Measurements from ENCODE around the gene GPHA2. TPM values are rescaled to one million over a fixed set of nuclear protein-coding genes. Genes with fewer than 3 reads are reported as not detected.

Gene GPHA2
- total and polyA plus RNA-seq, 2 experiments from 2014 or later = not detected

- Histone ChIP-seq H2AFZ (no peak within 1 kb of the TSS), H3K36me3 (replicated peaks; ENCODE audit: insufficient read depth, low read depth) (no peaks in the 10 kb centered on the region), H3K4me3 (no peak within 1 kb of the TSS), H3K4me1 (ENCODE audit: insufficient read depth) (no peaks in the 10 kb centered on the region), H3K9me2 (replicated peaks; ENCODE audit: insufficient read depth) (no peaks in the 10 kb centered on the region), H3K79me2 (no peaks in the 10 kb centered on the region), H3K27ac (no peak within 1 kb of the TSS), H4K20me1 (ENCODE audit: insufficient read depth, poor library complexity, severe bottlenecking) (no peaks in the 10 kb centered on the region), H3K9me3 (ENCODE audit: low read depth) (no peaks in the 10 kb centered on the region), H3K4me2 (no peak within 1 kb of the TSS), H3K27me3 (no peaks in the 10 kb centered on the region)
- 71% methylated on average over 58 of the region's 69 CpGs for WGBS (ENCODE audit: low lambda C conversion rate, missing lambda C conversion rate)
- DNase-seq (ENCODE audit: low spot score) = peak; percentile 39
- TF ChIP-seq EZH2 (IDR thresholded peaks at IDR 0.05; ENCODE audit: borderline replicate concordance) (no peak), EZH2phosphoT487 (IDR thresholded peaks at IDR 0.05; ENCODE audit: low read depth, severe bottlenecking, unreplicated experiment) (no peak), CTCF (IDR thresholded peaks at IDR 0.05; ENCODE audit: poor library complexity) (no peak)
These were observed 35.9 kb upstream of the GPHA2 start, which contains the start of gene MAJIN for GRCh38 chr11:64971421-64972233. MAJIN (minus strand) TSS chr11:64972108; CDS start chr11:64959405, 12,703 bp downstream.

GRCh38 chr11:64970731-64971151 lies 35.0 kb upstream of the GPHA2 start:
- no peak for DNase-seq (ENCODE audit: low spot score)
- Histone ChIP-seq H3K27me3 (no peaks in the 10 kb centered on the region), H3K4me1 (ENCODE audit: insufficient read depth) (no peaks in the 10 kb centered on the region), H3K27ac (no peak overlapping the region), H3K79me2 (no peaks in the 10 kb centered on the region), H3K9me2 (replicated peaks; ENCODE audit: insufficient read depth) (no peaks in the 10 kb centered on the region), H2AFZ (no peak overlapping the region), H3K9me3 (ENCODE audit: low read depth) (no peaks in the 10 kb centered on the region), H3K4me2 (no peak overlapping the region), H3K4me3 (no peak overlapping the region), H4K20me1 (ENCODE audit: insufficient read depth, poor library complexity, severe bottlenecking) (no peaks in the 10 kb centered on the region), H3K36me3 (replicated peaks; ENCODE audit: insufficient read depth, low read depth) (no peaks in the 10 kb centered on the region)
- TF ChIP-seq EZH2phosphoT487 (IDR thresholded peaks at IDR 0.05; ENCODE audit: low read depth, severe bottlenecking, unreplicated experiment) = no peak
- no peak for TF ChIP-seq EZH2 (IDR thresholded peaks at IDR 0.05; ENCODE audit: borderline replicate concordance)
- TF ChIP-seq CTCF (IDR thresholded peaks at IDR 0.05; ENCODE audit: poor library complexity) = no peak
- 96% methylated on average over 8 of the region's 8 CpGs for WGBS (ENCODE audit: low lambda C conversion rate, missing lambda C conversion rate)

GRCh38 chr11:64969209-64969608 lies 33.5 kb upstream of the GPHA2 start:
- H3K27ac ChIP-seq = no peak overlapping the region
- no peak for TF ChIP-seq EZH2 (IDR thresholded peaks at IDR 0.05; ENCODE audit: borderline replicate concordance)

GRCh38 chr11:64967375-64967774 lies 31.7 kb upstream of the GPHA2 start:
- H3K36me3 ChIP-seq (replicated peaks; ENCODE audit: insufficient read depth, low read depth) = no peaks in the 10 kb centered on the region
- no peaks in the 10 kb centered on the region for H4K20me1 ChIP-seq (ENCODE audit: insufficient read depth, poor library complexity, severe bottlenecking)
- H3K27ac ChIP-seq = no peak overlapping the region
- H3K79me2 ChIP-seq = no peaks in the 10 kb centered on the region
- no peaks in the 10 kb centered on the region for H3K9me3 ChIP-seq (ENCODE audit: low read depth)
- no peaks in the 10 kb centered on the region for H3K4me1 ChIP-seq (ENCODE audit: insufficient read depth)
- H3K4me3 ChIP-seq = no peak overlapping the region
- no peak for DNase-seq (ENCODE audit: low spot score)
- no peaks in the 10 kb centered on the region for H3K9me2 ChIP-seq (replicated peaks; ENCODE audit: insufficient read depth)
- H3K4me2 ChIP-seq = no peak overlapping the region
- H3K27me3 ChIP-seq = no peaks in the 10 kb centered on the region
- 93% methylated on average over 3 of the region's 3 CpGs for WGBS (ENCODE audit: low lambda C conversion rate, missing lambda C conversion rate)
- H2AFZ ChIP-seq = no peak overlapping the region
- no peak for TF ChIP-seq CTCF (IDR thresholded peaks at IDR 0.05; ENCODE audit: poor library complexity)
- no peak for TF ChIP-seq EZH2 (IDR thresholded peaks at IDR 0.05; ENCODE audit: borderline replicate concordance)
- no peak for TF ChIP-seq EZH2phosphoT487 (IDR thresholded peaks at IDR 0.05; ENCODE audit: low read depth, severe bottlenecking, unreplicated experiment)

More at GRCh38 chr11:64969209-64969608, 33.5 kb upstream of the GPHA2 start:
- no peak for DNase-seq (ENCODE audit: low spot score)
- 65% methylated on average over 5 of the region's 5 CpGs for WGBS (ENCODE audit: low lambda C conversion rate, missing lambda C conversion rate)
- Histone ChIP-seq H4K20me1 (ENCODE audit: insufficient read depth, poor library complexity, severe bottlenecking) (no peaks in the 10 kb centered on the region), H2AFZ (no peak overlapping the region), H3K4me2 (no peak overlapping the region), H3K9me2 (replicated peaks; ENCODE audit: insufficient read depth) (no peaks in the 10 kb centered on the region), H3K79me2 (no peaks in the 10 kb centered on the region), H3K36me3 (replicated peaks; ENCODE audit: insufficient read depth, low read depth) (no peaks in the 10 kb centered on the region), H3K4me3 (no peak overlapping the region), H3K27me3 (no peaks in the 10 kb centered on the region), H3K9me3 (ENCODE audit: low read depth) (no peaks in the 10 kb centered on the region), H3K4me1 (ENCODE audit: insufficient read depth) (no peaks in the 10 kb centered on the region)

Data from hepatocyte (in vitro differentiated cells).